NCI-H510A treated with DMSO at 0.1 percent for 48 hours (cell line): Measurements from ENCODE around the gene FOXA3.
"Not testable (repeated sequence)": the region's sequence is repeated elsewhere in the genome, so short reads cannot be mapped to it uniquely, and the experiment has no call there.

Experiments used
- DNase-seq: peaks from one replicate; lab custom pipeline; 2025; lab: John Stamatoyannopoulos, UW

Gene FOXA3

GRCh38 chr19:45895519-45895972, 31.4 kb downstream of the FOXA3 start:
- no peak for DNase-seq

- DNase-seq, result not testable (repeated sequence)
Measured at GRCh38 chr19:45895983-45896599, 32.0 kb downstream of the FOXA3 start.

GRCh38 chr19:45897261-45897812, 33.2 kb downstream of the FOXA3 start:
- DNase-seq, result no peak

DNA sequence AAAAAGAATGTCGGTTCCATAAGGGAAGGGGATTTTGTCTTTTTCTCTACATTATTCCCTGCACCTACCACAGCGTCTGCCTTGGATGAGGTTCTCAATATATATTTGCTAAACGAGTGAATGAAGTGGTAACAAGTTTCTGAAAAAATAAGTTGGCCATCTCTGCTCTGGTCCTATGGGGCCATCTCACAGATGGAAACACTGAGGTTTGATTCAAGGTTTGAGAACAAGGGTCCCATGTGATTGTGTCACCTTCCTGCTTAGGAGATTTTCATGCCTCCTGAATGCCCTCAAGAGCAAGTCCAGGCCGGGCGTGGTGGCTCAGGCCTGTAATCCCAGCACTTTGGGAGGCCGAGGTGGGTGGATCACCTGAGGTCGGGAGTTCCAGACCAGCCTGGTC, 35.1 kb downstream of the FOXA3 start:
- no peak for DNase-seq

DNA sequence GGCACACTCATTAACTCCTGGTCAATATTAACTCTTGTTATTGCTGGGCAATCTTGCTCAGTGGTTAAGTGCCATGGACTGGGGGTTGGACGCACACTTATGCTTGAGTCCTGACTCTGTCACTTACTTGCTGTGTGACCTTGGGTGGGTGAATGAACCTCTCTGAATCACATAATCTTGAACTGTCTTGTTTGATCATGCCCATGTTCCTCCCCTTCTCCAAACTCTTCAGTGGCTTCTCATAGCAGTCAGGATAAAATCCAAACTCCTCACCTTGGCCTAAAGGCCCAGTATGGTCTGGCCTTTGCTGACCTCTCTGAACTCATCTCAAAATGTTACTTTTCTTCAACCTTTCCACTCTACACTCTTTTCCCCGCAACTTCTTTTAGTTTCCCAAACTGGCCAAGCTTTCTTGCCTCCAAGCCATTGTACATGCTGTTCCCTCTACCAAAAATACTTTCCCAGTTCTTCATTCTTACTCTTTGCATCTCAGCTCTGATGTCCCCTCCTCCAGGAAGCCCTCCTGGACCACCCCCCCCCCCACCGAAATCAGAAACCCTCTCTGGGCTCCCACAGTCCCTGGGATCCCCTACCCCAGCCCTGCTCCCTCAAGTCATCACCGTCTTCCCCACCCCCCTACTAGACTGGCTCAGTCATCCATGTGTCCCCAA, 35.9 kb downstream of the FOXA3 start:
- no peak for DNase-seq

DNA sequence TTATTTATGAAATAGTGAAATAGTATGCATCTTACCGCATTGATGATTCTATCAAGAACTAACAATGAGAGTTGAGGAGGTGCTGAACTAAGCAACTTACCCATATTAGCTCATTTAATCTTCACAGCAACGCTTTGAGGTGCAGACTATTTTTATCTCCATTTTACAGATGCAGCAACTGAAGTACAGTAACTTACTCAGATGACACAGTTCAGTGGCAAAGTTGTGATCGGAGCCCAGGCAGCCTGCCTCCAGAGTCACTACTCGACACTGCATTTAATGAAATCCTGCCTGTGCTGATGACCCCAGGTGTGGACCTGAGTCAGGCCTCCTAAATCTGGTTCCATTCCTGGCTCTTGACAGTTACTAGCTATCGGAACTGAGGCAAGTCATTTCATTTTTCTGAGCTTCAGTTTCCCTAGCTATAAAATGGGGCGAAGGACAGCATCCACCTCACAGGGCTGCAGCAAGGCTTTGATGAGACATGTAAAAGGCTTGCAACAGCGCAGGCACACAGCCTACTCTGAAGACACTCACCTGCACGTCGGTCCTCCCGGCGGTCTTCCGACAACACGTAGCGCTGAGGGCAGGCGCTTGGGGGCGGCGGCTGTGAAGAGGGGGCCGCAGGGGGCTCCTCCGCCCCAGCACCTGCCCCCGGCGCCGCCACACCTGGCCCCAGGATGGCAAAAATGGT, 36.8 kb downstream of the FOXA3 start:
- no peak for DNase-seq

DNA sequence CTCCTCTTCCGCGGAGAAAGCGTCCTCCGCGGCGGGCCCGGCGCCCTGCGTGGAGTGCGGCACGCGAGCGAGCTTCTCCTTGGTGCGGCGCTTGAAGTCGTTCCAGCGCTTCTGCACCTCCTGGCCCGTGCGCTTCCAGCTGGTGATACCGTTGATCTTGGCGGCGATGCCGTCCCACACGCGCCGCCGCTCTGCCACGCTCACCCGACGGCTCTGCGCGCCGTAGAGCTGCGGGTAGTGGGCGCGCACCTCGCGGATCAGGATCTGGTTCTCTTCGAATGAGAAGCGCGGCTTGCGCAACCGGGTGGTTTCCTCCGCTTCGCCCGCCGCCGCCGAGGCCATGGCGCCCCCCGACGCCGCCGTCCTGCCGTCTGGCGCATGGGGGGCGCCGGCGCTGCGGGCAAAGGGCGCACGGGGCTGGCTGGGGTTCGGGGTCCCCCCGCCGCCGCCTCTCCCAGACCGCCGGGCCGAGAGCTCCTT, 37.3 kb downstream of the FOXA3 start:
- DNase-seq, result no peak

- DNase-seq, result peak; percentile 24
Measured at GRCh38 chr19:45901912-45902650, 38.0 kb downstream of the FOXA3 start, which contains the start of gene MYPOP. Gene MYPOP, minus strand, starts transcription at chr19:45902613. Its CDS starts 840 bp downstream, at chr19:45901773.

DNA sequence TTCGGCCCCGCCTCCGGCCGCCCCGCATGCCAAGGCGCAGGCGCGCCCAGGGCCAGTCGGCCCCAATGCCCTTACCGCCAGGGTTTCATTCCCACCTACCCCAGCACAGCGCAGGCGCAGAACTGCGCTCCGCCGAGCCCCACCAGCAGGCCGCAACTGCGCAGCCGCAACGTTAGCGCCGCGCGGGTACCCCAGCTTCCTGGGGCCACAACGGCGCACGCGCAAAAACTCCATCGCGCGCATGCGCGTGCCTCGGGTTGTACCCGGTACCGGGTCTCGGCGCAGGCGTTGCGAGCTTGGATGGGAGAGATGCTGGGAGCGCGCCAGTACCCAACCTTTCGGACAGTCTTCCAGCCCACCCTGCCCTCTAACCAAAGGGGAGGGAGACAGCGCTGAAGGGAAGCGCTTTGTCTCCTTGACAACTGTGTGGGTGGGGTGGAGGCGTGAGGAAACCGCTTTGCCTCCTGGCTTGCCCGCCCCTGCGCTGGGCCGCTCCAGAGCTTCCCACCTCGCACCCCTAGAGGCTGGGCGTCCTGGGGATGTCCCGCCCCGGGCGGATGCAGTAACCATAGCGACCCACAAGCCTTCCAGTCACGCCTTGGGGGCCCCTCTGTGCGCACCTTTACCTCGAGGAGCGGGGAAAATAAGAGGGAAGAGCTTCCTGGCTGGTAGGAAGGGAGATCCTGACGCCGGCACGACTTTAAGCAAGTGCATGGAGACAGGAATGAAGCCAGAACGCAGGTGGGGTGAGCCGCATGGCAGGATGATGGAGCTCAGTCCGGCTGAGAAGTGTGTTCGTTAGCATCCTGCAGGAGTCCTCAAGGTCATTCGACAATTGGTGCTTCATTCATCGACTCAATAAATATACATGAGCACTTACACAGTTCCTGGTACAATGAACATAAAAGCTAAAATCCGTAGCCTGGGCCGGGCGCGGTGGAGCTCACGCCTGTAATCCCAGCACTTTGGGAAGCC, 38.8 kb downstream of the FOXA3 start:
- peak; percentile 99 for DNase-seq

GRCh38 chr19:45905011-45905410, 40.9 kb downstream of the FOXA3 start:
- DNase-seq, result no peak

GRCh38 chr19:45906221-45906620, 42.1 kb downstream of the FOXA3 start:
- DNase-seq, result no peak

DNA sequence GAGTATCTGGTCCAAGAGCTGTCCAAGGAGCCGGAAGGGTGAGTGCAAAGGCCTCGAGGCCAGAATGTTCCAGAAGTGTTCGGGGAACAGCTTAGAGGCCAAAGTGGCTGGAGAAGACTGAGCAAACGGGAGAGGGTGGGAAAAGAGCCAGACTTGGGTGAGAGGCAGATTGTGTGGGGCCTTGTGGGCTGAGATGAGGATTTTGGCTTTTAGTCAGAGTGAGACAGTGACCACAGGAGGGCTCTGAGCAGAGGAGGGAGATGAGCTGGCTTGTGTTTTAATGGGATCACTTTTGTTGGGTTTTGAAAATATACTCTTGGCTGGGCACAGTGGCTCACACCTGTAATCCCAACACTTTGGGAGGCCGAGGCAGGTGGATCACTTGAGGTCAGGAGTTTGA, 44.8 kb downstream of the FOXA3 start:
- DNase-seq, result no peak

DNA sequence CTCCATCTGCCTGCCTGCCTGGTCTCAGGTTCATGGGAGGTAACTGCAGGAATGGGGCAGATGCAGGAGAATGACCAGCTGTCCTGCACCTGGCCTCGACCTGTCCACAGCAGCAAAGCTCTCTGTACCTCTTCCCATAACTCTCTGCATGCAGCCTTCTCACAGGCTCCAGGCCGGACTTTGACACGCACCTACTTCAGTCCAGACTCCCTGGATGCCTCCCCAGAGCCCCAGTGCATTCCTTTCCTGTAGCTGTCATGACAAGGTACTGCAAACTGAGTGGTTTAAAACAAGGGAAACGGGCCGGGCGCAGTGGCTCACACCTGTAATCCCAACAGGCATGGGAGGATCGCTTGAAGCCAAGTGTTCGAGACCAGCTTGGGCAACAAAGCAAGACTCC, 47.2 kb downstream of the FOXA3 start:
- no peak for DNase-seq

DNA sequence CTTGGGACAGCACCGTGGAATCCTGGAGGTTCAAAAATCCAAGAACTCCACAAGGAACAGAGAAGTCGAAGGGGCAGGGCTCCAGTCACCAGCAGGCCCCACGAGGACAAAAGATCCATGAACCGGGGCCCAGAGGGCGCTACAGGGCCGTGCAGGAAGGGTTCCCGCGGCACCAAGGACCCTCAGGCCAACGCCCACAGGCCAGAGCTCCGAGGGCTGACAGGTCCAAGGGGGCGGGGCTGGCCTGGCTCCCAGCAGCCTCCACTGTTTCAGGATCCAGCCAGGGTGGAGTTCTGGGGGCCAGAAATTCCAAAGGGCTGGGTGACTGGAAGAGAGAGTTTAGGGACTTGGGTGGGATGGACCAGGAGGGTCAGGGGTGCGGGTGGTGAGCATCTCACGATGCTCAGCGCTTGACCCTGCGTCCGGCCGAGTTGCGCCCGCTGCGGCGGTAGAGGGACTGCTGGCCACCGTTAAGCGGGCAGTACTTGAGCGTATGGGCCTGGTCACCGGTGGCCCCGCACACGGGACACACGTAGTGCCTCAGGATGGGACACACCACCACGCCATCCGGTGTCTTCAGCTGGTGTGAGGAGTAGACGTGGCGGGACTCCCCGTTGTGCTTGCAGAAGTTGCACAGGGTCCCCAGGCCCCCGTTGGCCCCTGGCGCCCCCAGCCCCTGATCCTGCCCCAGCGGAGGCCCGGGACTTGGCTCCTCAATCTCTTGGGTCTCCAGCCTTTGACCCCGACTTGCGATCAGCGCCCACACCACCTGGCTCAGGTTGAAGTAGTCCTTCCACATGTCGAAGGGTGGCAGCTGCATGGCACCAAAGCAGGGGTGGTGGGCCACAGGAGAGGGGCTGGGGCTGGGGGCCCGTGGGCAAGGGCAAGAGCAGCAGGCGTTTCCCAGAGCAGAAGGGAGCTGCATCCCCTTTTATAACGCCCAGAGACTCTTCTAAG, 50.0 kb downstream of the FOXA3 start, which contains the start of gene NANOS2:
Gene NANOS2 (minus strand): TSS at position 905 of the 957 bp plus-strand sequence. CDS start 85 bp downstream, at position 820.
- DNase-seq, result no peak

- no peak for DNase-seq
Measured at GRCh38 chr19:45917421-45918091, 53.4 kb downstream of the FOXA3 start.

GRCh38 chr19:45918721-45919120, 54.6 kb downstream of the FOXA3 start:
- DNase-seq, result no peak

DNA sequence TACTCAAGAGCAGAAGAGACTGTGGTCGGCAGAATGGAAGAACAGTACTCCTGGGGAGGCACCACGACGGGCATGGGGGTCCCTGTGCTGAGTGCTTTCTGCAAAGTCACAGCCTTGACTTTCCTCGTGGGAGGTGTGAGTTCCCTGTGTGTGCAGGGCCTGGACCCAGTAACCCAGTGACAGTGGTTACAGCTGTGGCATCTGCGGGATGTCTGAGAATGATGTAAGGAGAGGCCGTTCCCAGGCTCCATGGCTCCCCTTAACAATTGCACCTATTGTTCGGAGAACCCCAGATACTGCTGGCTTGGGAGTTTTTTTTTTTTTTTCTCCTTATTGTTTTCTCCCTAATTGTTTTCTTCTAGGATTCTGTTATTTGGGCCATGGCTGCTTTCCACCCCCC, 55.6 kb downstream of the FOXA3 start:
- DNase-seq, result no peak

GRCh38 chr19:45920458-45920857, 56.3 kb downstream of the FOXA3 start:
- no peak for DNase-seq

DNA sequence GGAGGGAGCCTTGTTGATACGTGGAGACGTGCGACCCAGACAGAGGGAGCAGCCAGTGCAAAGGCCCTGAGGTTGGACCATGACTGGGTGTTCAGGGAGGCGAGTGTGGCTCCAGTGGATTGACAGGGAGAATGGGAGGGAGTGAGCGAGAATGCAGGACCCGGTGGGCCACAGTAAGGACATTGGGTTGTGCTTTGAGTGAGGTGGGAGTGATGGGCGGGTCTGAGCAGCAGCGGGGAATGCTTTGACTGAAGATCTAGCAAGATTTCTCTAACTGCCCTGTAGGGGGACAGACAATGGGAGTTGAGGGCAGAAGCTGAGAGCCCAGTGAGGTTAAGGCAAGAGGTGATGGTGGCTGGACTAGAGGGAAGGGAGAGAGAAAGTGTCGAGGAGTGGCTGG, 58.2 kb downstream of the FOXA3 start:
- no peak for DNase-seq
